AG09309 (cell line): ENCODE results near the gene MYO19.

Source experiments
- DNase-seq: peaks from one replicate; pipeline ENCODE4 v3.0.0-alpha.2; 2010; ENCODE audit warnings: low read depth
- H3K4me3 ChIP-seq: 2 replicates; pipeline ENCODE4 v1.5.1; 2011; ENCODE audit warnings: mild to moderate bottlenecking, low read depth, low read length, moderate library complexity; ENCODE audit not compliant: control insufficient read depth
- CTCF ChIP-seq: IDR thresholded peaks from 2 replicates; pipeline ENCODE4 v1.5.1; 2011; ENCODE audit warnings: mild to moderate bottlenecking, low read depth, low read length, inconsistent platforms; ENCODE audit not compliant: insufficient read depth, control insufficient read depth; ENCODE audit errors: missing control alignments

Gene MYO19

DNA sequence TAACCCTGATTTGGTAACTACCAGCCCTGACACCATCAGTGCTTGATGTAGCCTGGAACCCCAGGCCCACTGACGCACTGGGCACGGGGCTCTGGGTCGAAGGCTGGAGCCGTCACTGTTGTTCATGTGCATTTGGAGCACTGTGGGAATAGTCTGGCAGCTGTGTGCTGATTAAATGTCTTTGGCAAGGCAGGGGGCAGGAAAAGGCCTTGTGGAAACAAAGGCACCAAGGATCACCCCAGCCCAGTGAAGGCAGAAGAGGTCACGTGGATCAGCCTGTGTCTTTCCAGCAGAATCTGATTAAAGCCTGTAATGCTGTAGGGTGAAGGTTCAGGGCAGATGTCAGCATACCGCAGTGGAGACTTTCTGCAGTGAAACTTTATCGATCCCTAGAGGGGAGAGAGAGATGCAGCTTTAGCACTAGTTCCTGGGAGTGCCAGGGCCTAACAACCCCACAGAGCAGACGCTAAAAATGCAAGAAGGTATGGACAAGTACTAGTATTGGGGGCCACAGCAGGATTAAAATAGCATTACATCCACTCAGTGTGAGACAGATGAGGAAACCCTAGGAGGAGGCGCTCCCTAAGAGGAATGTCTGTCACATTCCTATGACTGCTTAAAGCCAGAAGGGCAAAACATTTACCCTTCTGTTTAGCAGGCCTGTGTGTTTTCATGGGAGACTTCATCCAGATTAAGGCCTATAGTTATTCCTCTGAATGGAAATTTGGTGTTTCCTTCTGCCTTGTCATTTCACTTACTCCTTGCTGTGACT is 38.5 kb downstream of the MYO19 start:
- DNase-seq = no peak
- H3K4me3 ChIP-seq = no peak overlapping the region
- TF ChIP-seq CTCF = no peak

DNA sequence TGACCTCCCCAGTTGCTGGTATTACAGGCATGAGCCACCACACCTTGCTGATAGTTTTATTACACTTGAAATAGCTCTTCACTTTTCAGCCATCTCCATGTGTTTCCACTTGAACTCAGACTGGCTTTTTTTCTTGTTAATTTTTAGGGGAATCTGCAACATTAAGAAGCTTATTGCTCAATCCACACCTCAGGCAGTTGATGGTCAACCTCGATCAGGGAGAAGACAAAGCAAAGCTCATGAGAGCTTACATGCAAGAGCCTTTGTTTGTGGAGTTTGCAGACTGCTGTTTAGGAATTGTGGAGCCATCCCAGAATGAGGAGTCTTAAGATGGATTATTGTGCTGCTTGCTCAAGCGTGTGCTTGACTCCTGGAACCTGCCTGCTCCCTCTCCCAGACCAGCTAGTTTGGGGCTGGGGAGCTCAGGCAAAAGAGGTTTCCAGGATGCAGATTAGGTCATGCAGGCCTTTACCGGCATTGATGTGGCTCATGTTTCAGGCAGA is 39.5 kb downstream of the MYO19 start:
- no peak overlapping the region for H3K4me3 ChIP-seq
- no peak for TF ChIP-seq CTCF
- no peak for DNase-seq

DNA sequence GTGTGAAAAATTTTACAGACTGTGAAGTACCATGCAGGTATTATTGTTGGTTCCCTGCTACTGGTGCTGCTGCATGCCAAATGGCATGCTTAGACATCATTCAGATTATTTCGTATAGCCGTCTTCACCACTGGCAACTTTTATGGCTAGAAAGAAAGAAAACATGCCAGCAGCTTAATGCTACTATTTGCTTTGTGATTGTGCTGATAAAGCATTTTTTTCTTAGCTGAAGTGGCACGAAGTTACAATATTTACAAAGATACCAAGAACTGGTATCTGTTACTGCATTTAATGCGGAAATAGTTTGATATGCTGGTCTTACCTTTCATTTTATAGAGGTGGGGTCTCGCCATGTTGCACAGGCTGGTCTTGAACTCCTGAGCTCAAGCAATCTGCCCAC is 40.0 kb downstream of the MYO19 start:
- no peak for TF ChIP-seq CTCF
- H3K4me3 ChIP-seq = no peak overlapping the region
- no peak for DNase-seq

- no peak for TF ChIP-seq CTCF
- no peak overlapping the region for H3K4me3 ChIP-seq
- no peak for DNase-seq
These were observed 40.7 kb downstream of the MYO19 start for GRCh38 chr17:36493956-36494355.

DNA sequence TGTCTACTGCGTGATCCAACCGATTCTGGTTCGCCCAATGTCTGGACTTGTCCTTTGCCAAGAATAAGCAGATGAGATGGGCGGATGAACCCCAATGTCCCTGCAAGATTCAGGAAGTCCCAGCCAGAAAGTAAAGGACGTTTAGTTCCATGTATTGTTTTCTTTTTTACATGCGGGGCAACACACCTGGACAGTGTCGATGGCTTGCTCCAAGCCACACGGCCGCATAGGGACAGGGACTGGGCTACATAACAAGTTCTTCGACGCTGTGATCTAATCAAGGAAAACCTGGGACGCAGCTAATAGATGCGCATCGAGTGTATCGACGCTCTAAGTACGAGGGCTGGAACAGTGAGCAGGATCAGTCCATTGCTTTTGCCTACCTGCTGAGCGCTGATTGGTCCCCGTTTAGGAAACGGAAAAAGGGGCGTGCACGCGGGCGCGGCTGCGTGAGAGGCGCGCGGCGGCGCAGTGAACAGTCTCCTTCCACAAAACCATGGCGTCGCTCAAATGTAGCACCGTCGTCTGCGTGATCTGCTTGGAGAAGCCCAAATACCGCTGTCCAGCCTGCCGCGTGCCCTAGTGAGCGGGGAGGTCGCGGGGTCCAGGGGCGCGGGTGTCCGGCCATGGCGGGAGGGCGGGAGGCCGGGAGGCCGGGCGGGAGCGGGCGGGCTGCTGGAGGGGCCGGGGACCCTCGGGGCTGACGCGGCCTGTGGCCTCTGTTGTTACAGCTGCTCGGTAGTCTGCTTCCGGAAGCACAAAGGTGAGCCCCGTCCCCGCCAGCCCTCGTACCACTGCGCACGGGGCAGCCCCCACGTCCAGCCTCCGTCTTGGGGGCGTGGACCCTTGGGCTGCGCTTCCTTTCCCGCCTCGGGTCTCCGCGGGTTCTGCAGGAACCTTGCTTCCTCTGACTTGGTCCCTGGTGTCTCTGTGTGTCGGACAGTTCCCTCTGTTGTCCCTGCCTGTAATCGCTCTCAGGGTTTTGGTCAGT is 48.2 kb downstream of the MYO19 start, which contains the start of gene ZNHIT3:
Gene ZNHIT3 (plus strand): TSS at position 478 of the 991 bp plus-strand sequence. CDS start 19 bp downstream, at position 497.
- no peak for TF ChIP-seq CTCF
- DNase-seq = peak; percentile 73

DNA sequence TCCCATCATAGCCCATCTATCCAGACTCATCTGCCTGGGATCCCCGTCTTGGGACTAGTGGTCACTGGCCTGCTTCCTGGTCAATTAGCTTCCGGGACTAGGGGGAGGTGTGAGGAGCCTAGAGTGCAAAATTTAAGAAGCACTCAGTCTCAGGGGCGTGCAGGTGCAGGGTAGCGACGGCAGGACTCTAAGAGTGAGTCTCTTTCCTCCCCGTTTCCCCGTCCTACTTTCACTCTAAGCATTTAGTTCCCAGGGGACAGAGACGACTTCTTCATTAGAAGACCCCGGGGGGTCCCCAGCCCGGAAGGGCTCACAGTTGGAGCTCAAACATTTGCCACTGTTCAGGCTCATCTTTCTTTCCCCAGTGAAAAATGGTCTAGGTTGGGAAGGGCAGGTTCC is 48.9 kb downstream of the MYO19 start:
- TF ChIP-seq CTCF = no peak
- DNase-seq = no peak
- H3K4me3 ChIP-seq = peak overlapping the region; percentile 89

More for the DNA sequence above, 48.2 kb downstream of the MYO19 start, which contains the start of gene ZNHIT3:
- peak within 1 kb of the TSS; percentile 89 for H3K4me3 ChIP-seq
